HCT116 (cell line): Measurements from ENCODE around the gene GARIN5B.
A peak's percentile ranks its signal among the peaks of the same experiment; 100 is the strongest.

Source experiments
- EZH2 ChIP-seq: fragments of 200-600 bp; sonication (generic); IDR thresholded peaks from 2 replicates; pipeline ENCODE4 v1.6.1; 2017; ENCODE audit warnings: antibody characterized with exemption, mixed run types
- POLR2A ChIP-seq: IDR thresholded peaks from 2 replicates; pipeline ENCODE4 v1.7.0; 2011; ENCODE audit warnings: borderline replicate concordance; ENCODE audit not compliant: insufficient read depth, insufficient read length; ENCODE audit errors: extremely low read depth
- POLR2AphosphoS5 ChIP-seq: IDR thresholded peaks from 2 replicates; pipeline ENCODE4 v1.6.1; 2011; ENCODE audit warnings: mild to moderate bottlenecking, low read depth, low read length, moderate library complexity
- SIN3A ChIP-seq: IDR thresholded peaks from 2 replicates; pipeline ENCODE4 v1.6.1; 2012; ENCODE audit warnings: low read depth
- SP1 ChIP-seq: IDR thresholded peaks from 2 replicates; pipeline ENCODE4 v1.6.1; 2012; ENCODE audit warnings: low read depth
- TCF7L2 ChIP-seq: IDR thresholded peaks from 2 replicates; pipeline ENCODE4 v1.7.0; 2011; ENCODE audit warnings: borderline replicate concordance, inconsistent platforms; ENCODE audit not compliant: insufficient read depth, insufficient read length; ENCODE audit errors: extremely low read depth
- TF ChIP-seq, protein P1 (sequence below), 3 experiments: fragments of 200-600 bp in 1 of 3; sonication (generic) in 1 of 3; IDR thresholded peaks in 2 of 3; conservative IDR thresholded peaks in 1 of 3; 2 replicates each; pipeline ENCODE4 v1.5.1; 2012 to 2017; ENCODE audit warnings: low read depth in 2 of 3, low read length in 2 of 3, antibody characterized with exemption in 1 of 3, borderline replicate concordance in 1 of 3, control low read depth in 1 of 3, mild to moderate bottlenecking in 1 of 3, mixed read lengths in 1 of 3, mixed run types in 1 of 3, moderate library complexity in 1 of 3; ENCODE audit not compliant: insufficient read depth in 1 of 3
- TF ChIP-seq, protein P2 (sequence below): IDR thresholded peaks from 2 replicates; pipeline ENCODE4 v1.6.1; 2012; ENCODE audit warnings: low read depth

DNA sequence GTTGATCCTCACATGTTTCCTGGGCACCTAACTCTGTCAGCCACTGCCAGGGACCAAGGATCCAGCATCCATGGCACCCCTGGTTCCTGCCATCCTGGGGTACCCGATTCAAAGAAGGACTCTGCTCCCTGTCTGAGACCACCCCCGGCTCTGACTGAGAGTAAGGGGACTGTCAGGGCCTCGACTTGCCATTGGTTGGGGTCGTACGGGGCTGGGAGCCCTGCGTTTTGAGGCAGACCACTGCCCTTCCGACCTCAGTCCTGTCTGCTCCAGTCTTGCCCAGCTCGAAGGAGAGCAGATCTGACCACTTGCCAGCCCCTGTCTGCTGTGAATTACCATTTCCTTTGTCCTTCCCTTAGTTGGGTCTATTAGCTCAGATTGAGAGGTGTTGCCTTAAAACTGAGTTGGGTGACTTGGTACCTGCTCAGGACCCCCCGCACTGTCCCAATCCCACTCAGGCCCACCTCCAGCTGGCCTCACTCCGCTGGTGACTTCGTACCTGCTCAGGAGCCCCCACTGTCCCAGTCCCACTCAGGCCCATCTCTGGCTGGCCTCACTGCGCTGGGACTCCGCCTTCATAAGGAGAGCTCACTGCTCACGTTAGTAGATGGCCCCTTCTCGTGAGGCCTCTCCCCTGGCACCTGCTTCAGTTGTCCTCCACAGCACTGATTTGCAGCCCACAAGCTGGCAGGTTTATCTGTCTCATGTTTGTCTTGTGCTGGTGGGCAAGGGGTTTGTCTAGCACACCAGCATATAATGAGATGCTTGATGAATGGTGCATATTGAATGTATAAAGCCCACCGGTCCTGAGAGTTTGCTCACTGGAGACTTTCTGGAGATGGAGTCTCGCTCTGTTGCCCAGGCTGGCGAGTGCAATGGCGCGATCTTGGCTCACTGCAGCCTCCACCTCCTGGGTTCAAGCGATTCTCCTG, 26.6 kb upstream of the GARIN5B start:
- peak; percentile 38 for TF ChIP-seq POLR2AphosphoS5
- TF ChIP-seq, protein P1, sequence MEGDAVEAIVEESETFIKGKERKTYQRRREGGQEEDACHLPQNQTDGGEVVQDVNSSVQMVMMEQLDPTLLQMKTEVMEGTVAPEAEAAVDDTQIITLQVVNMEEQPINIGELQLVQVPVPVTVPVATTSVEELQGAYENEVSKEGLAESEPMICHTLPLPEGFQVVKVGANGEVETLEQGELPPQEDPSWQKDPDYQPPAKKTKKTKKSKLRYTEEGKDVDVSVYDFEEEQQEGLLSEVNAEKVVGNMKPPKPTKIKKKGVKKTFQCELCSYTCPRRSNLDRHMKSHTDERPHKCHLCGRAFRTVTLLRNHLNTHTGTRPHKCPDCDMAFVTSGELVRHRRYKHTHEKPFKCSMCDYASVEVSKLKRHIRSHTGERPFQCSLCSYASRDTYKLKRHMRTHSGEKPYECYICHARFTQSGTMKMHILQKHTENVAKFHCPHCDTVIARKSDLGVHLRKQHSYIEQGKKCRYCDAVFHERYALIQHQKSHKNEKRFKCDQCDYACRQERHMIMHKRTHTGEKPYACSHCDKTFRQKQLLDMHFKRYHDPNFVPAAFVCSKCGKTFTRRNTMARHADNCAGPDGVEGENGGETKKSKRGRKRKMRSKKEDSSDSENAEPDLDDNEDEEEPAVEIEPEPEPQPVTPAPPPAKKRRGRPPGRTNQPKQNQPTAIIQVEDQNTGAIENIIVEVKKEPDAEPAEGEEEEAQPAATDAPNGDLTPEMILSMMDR (IDR thresholded peaks at IDR 0.05 in 2 of 3, conservative IDR thresholded peaks at IDR 0.05 in 1 of 3; ENCODE audit: borderline replicate concordance in 1 of 3, insufficient read depth in 1 of 3, low read depth in 2 of 3, low read length in 2 of 3) = no peak
- TF ChIP-seq EZH2 = no peak
- TF ChIP-seq, protein P2, sequence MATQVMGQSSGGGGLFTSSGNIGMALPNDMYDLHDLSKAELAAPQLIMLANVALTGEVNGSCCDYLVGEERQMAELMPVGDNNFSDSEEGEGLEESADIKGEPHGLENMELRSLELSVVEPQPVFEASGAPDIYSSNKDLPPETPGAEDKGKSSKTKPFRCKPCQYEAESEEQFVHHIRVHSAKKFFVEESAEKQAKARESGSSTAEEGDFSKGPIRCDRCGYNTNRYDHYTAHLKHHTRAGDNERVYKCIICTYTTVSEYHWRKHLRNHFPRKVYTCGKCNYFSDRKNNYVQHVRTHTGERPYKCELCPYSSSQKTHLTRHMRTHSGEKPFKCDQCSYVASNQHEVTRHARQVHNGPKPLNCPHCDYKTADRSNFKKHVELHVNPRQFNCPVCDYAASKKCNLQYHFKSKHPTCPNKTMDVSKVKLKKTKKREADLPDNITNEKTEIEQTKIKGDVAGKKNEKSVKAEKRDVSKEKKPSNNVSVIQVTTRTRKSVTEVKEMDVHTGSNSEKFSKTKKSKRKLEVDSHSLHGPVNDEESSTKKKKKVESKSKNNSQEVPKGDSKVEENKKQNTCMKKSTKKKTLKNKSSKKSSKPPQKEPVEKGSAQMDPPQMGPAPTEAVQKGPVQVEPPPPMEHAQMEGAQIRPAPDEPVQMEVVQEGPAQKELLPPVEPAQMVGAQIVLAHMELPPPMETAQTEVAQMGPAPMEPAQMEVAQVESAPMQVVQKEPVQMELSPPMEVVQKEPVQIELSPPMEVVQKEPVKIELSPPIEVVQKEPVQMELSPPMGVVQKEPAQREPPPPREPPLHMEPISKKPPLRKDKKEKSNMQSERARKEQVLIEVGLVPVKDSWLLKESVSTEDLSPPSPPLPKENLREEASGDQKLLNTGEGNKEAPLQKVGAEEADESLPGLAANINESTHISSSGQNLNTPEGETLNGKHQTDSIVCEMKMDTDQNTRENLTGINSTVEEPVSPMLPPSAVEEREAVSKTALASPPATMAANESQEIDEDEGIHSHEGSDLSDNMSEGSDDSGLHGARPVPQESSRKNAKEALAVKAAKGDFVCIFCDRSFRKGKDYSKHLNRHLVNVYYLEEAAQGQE = no peak
- TF ChIP-seq POLR2A = peak; percentile 18
- no peak for TF ChIP-seq SP1
- no peak for TF ChIP-seq TCF7L2
- TF ChIP-seq SIN3A = no peak
